H1 (cell line): Measurements from ENCODE around the gene IL1RL1. TPM values are rescaled to one million over a fixed set of nuclear protein-coding genes. Genes with fewer than 3 reads are reported as not detected.

ENCODE experiments used
- CTCF ChIA-PET: fragments of 300-600 bp; sonication (Branson Sonifier 250); formaldehyde crosslinking; loops from one replicate; lab custom pipeline; 2021; ENCODE audit not compliant: partially characterized antibody; lab: Charles Lee
- POLR2A ChIA-PET: fragments of 300-600 bp; sonication (Branson Sonifier 250); formaldehyde crosslinking; loops from one replicate; lab custom pipeline; 2021; ENCODE audit warnings: inconsistent platforms; ENCODE audit not compliant: partially characterized antibody; lab: Charles Lee
- DNase-seq, 2 experiments: peaks; one replicate each; pipeline versions ENCODE4 v3.0.0 to v3.0.0-alpha.2; 2010 to 2022; ENCODE audit warnings: low spot score in 2 of 2, low read depth in 1 of 2, mixed read lengths in 1 of 2
- FAIRE-seq: peaks from 2 replicates; lab custom pipeline; 2011; peaks lifted over from hg19 to GRCh38; lab: Jason Lieb, UNC
- H2AFZ ChIP-seq: 2 replicates; pipeline ENCODE4 v1.8.1; 2012; ENCODE audit warnings: low read length, inconsistent platforms
- H2AK5ac ChIP-seq: 2 replicates; pipeline ENCODE4 v1.6.1; 2013; ENCODE audit warnings: low read depth, low read length
- H2BK120ac ChIP-seq: replicated peaks from 2 replicates; pipeline ENCODE3; 2013; ENCODE audit warnings: low read depth, low read length, inconsistent platforms
- H2BK12ac ChIP-seq: 2 replicates; pipeline ENCODE4 v1.6.1; 2013; ENCODE audit warnings: low read depth, low read length
- H2BK15ac ChIP-seq: 2 replicates; pipeline ENCODE4 v1.6.1; 2013; ENCODE audit warnings: low read length
- H2BK20ac ChIP-seq: 2 replicates; pipeline ENCODE4 v1.6.1; 2013; ENCODE audit warnings: low read length
- H2BK5ac ChIP-seq: 2 replicates; pipeline ENCODE4 v1.6.1; 2013; ENCODE audit warnings: low read depth, low read length
- H3K14ac ChIP-seq: 2 replicates; pipeline ENCODE4 v1.6.1; 2013; ENCODE audit warnings: inconsistent platforms; ENCODE audit not compliant: insufficient read length
- H3K18ac ChIP-seq: 2 replicates; pipeline ENCODE4 v1.6.1; 2013; ENCODE audit warnings: low read length; ENCODE audit errors: extremely low read depth
- H3K23ac ChIP-seq: 2 replicates; pipeline ENCODE4 v1.6.1; 2013; ENCODE audit warnings: inconsistent platforms; ENCODE audit not compliant: insufficient read length
- H3K23me2 ChIP-seq: 2 replicates; pipeline ENCODE4 v1.6.1; 2013; ENCODE audit warnings: low read depth, low read length
- H3K27ac ChIP-seq: 2 replicates; pipeline ENCODE4 v1.6.1; 2011; ENCODE audit warnings: low read depth, low read length, inconsistent platforms
- H3K27me3 ChIP-seq, 4 experiments: replicated peaks in 1 of 4; 1 replicate in 1 of 4; 2 replicates in 3 of 4; pipeline versions ENCODE4 v1.6.1 to v1.8.1; 2011 to 2013; ENCODE audit warnings: low read length in 3 of 4, mild to moderate bottlenecking in 3 of 4, inconsistent platforms in 2 of 4, mixed read lengths in 2 of 4, moderate library complexity in 1 of 4; ENCODE audit not compliant: control insufficient read depth in 3 of 4, insufficient read depth in 3 of 4; ENCODE audit errors: extremely low read depth in 1 of 4
- H3K36me3 ChIP-seq, 4 experiments: 2 replicates each; pipeline versions ENCODE4 v1.6.1 to v1.8.1; 2011 to 2013; ENCODE audit warnings: mild to moderate bottlenecking in 4 of 4, low read length in 3 of 4, moderate library complexity in 2 of 4, control low read depth in 1 of 4, inconsistent platforms in 1 of 4; ENCODE audit not compliant: insufficient read depth in 4 of 4, control insufficient read depth in 2 of 4
- H3K4ac ChIP-seq: replicated peaks from 2 replicates; pipeline ENCODE3; 2013; ENCODE audit warnings: low read length, low read depth, mixed read lengths, inconsistent platforms; ENCODE audit not compliant: insufficient read length
- H3K4me1 ChIP-seq, 4 experiments: replicated peaks in 1 of 4; 1 replicate in 1 of 4; 2 replicates in 3 of 4; pipeline versions ENCODE4 v1.6.1 to v1.8.1; 2011 to 2013; ENCODE audit warnings: low read length in 3 of 4, inconsistent platforms in 2 of 4, mixed read lengths in 1 of 4; ENCODE audit not compliant: insufficient read depth in 4 of 4, control insufficient read depth in 3 of 4
- H3K4me2 ChIP-seq, 2 experiments: 2 replicates each; pipeline versions ENCODE4 v1.6.1 to v1.8.1; 2011 to 2013; ENCODE audit warnings: low read depth in 2 of 2, low read length in 2 of 2, control low read depth in 1 of 2, inconsistent platforms in 1 of 2, mild to moderate bottlenecking in 1 of 2; ENCODE audit not compliant: insufficient read depth in 1 of 2
- H3K4me3 ChIP-seq, 4 experiments: fragments of 200-600, 300-600 bp in 1 of 4; sonication (generic), shearing (Covaris generic), sonication (Bioruptor Twin) in 1 of 4; 2 replicates each; pipeline versions ENCODE4 v1.5.1 to v1.8.1; 2011 to 2016; ENCODE audit warnings: low read length in 4 of 4, low read depth in 3 of 4, control low read depth in 2 of 4, inconsistent platforms in 2 of 4, mild to moderate bottlenecking in 2 of 4, mixed read lengths in 1 of 4, moderate library complexity in 1 of 4; ENCODE audit not compliant: insufficient read depth in 2 of 4; ENCODE audit errors: extremely low read depth in 1 of 4
- H3K56ac ChIP-seq: replicated peaks from 2 replicates; pipeline ENCODE3; 2013; ENCODE audit warnings: low read depth, mild to moderate bottlenecking, mixed read lengths, low read length, inconsistent platforms; ENCODE audit not compliant: insufficient read length
- H3K79me1 ChIP-seq: 2 replicates; pipeline ENCODE4 v1.6.1; 2013; ENCODE audit warnings: low read depth, low read length, control low read depth
- H3K79me2 ChIP-seq, 2 experiments: 2 replicates each; pipeline versions ENCODE4 v1.6.1 to v1.8.1; 2012 to 2013; ENCODE audit warnings: low read length in 2 of 2, mild to moderate bottlenecking in 2 of 2, inconsistent platforms in 1 of 2; ENCODE audit not compliant: insufficient read depth in 2 of 2, control insufficient read depth in 1 of 2
- H3K9ac ChIP-seq, 4 experiments: replicated peaks in 1 of 4; 1 replicate in 1 of 4; 2 replicates in 3 of 4; pipeline versions ENCODE4 v1.6.1 to v1.8.1; 2011 to 2013; ENCODE audit warnings: low read depth in 3 of 4, low read length in 3 of 4, control low read depth in 2 of 4, mild to moderate bottlenecking in 2 of 4, moderate library complexity in 2 of 4, inconsistent platforms in 1 of 4; ENCODE audit errors: extremely low read depth in 1 of 4
- H3K9me3 ChIP-seq, 2 experiments: 2 replicates each; pipeline versions ENCODE4 v1.6.1 to v1.8.1; 2012 to 2013; ENCODE audit warnings: mild to moderate bottlenecking in 2 of 2, moderate library complexity in 2 of 2, control low read depth in 1 of 2, inconsistent platforms in 1 of 2, low read depth in 1 of 2, low read length in 1 of 2, mixed read lengths in 1 of 2; ENCODE audit not compliant: insufficient read depth in 2 of 2
- H4K20me1 ChIP-seq, 2 experiments: replicated peaks in 1 of 2; 2 replicates each; pipeline versions ENCODE3 to v1.8.1; 2011 to 2013; ENCODE audit warnings: inconsistent platforms in 2 of 2, low read length in 2 of 2, mild to moderate bottlenecking in 1 of 2; ENCODE audit not compliant: insufficient read depth in 2 of 2, control insufficient read depth in 1 of 2
- H4K5ac ChIP-seq: 2 replicates; pipeline ENCODE4 v1.6.1; 2013; ENCODE audit warnings: low read length, low read depth, mixed read lengths, inconsistent platforms; ENCODE audit not compliant: insufficient read length
- H4K8ac ChIP-seq: 2 replicates; pipeline ENCODE4 v1.8.0; 2013; ENCODE audit warnings: mild to moderate bottlenecking, moderate library complexity, low read length, inconsistent platforms; ENCODE audit not compliant: insufficient read depth; ENCODE audit errors: extremely low read depth
- H4K91ac ChIP-seq: replicated peaks from 2 replicates; pipeline ENCODE3; 2013; ENCODE audit warnings: low read length, mixed read lengths, inconsistent platforms; ENCODE audit not compliant: insufficient read length
- CBX8 ChIP-seq: fragments of 300-800, 300-1000 bp; sonication (generic); IDR thresholded peaks from 2 replicates; pipeline ENCODE4 v1.7.1; 2016; ENCODE audit warnings: low read depth, low read length, borderline replicate concordance
- CEBPB ChIP-seq: IDR thresholded peaks from 2 replicates; pipeline ENCODE4 v1.6.1; 2012; ENCODE audit warnings: low read depth, low read length
- CREB1 ChIP-seq: IDR thresholded peaks from 2 replicates; pipeline ENCODE4 v1.6.1; 2012; ENCODE audit warnings: inconsistent platforms
- EGR1 ChIP-seq: IDR thresholded peaks from 2 replicates; pipeline ENCODE4 v1.6.1; 2011; ENCODE audit warnings: low read depth, low read length, borderline replicate concordance
- KDM1A ChIP-seq: fragments of 200-600, 300-600 bp; sonication (generic); IDR thresholded peaks from 2 replicates; pipeline ENCODE4 v1.7.1; 2016; ENCODE audit warnings: mild to moderate bottlenecking, low read length, borderline replicate concordance
- NANOG ChIP-seq: IDR thresholded peaks from 2 replicates; pipeline ENCODE4 v1.6.1; 2011; ENCODE audit warnings: low read length, low read depth, mild to moderate bottlenecking, inconsistent platforms; ENCODE audit not compliant: insufficient read depth, poor library complexity, severe bottlenecking
- NRF1 ChIP-seq: IDR thresholded peaks from 2 replicates; pipeline ENCODE4 v1.6.1; 2011; ENCODE audit warnings: mild to moderate bottlenecking, low read depth, low read length, improper control_type of control experiment
- SIRT6 ChIP-seq: IDR thresholded peaks from one replicate; pipeline ENCODE4 v1.7.1; 2012; ENCODE audit warnings: low read length, inconsistent platforms
- TAF7 ChIP-seq: optimal IDR thresholded peaks from 2 replicates; pipeline ENCODE3; 2011; ENCODE audit warnings: low read depth, mild to moderate bottlenecking, inconsistent platforms, low read length, moderate library complexity, borderline replicate concordance
- TBP ChIP-seq: IDR thresholded peaks from 2 replicates; pipeline ENCODE4 v1.6.1; 2011; ENCODE audit warnings: low read depth, low read length, improper control_type of control experiment
- TCF12 ChIP-seq: IDR thresholded peaks from 2 replicates; pipeline ENCODE4 v1.6.1; 2011; ENCODE audit warnings: low read depth, mild to moderate bottlenecking, low read length
- YY1 ChIP-seq: IDR thresholded peaks from 2 replicates; pipeline ENCODE4 v1.6.1; 2011; ENCODE audit warnings: low read depth, mild to moderate bottlenecking, low read length
- whole genome bisulfite sequencing, 2 experiments: shearing (Covaris generic) in 1 of 2; methylation state at CpG; one replicate each; pipeline versions ENCODE4 v1.1.6 to v1.1.7; 2013 to 2015; ENCODE audit warnings: low lambda C conversion rate in 2 of 2, mixed read lengths in 2 of 2, inconsistent platforms in 1 of 2, low coverage in 1 of 2, missing lambda C conversion rate in 1 of 2; ENCODE audit not compliant: insufficient replicate concordance in 2 of 2, insufficient coverage in 1 of 2, insufficient read length in 1 of 2; ENCODE audit errors: extremely low coverage in 1 of 2, missing lambda C conversion rate in 1 of 2; 5-methylcytosine and 5-hydroxymethylcytosine counted together
- polyA plus RNA-seq, 7 experiments: library from polyadenylated mRNA; depleted of rRNA in 3 of 7; stranded (reverse) in 5 of 7; unstranded in 2 of 7; fragments of >200 nt in 5 of 7; fragments of 200-250 nt in 2 of 7; gene quantifications; 1 replicate in 5 of 7; 2 replicates in 1 of 7; 4 replicates in 1 of 7; pipeline versions ENCODE4 v1.2.1 to v1.2.3, GENCODE V29; 2011 to 2013; ENCODE audit warnings: missing spikeins in 2 of 7, mixed read lengths in 2 of 7
- total RNA-seq: library from RNA; stranded (reverse); fragmentation: NEBNext Ultra II Directional; extraction: Animal tissue kit (Norgen Biotek cat#: 25700); gene quantifications from 2 replicates; pipeline ENCODE4 v1.2.1, GENCODE V29; 2021

Gene IL1RL1
- total and polyA plus RNA-seq, 2 of the 8 experiments (the other 6 are each of a cell fraction or from before 2014, with no cell fraction given): not detected

GRCh38 chr2:102304711-102305611 lies 6.4 kb upstream of the IL1RL1 start:
- Histone ChIP-seq H2BK15ac (no peak overlapping the region), H2AFZ (no peak overlapping the region), H3K27me3 (no peaks in the 10 kb centered on the region), H3K4me3 (no peak overlapping the region), H3K4me1 (no peaks in the 10 kb centered on the region), H3K27ac (no peak overlapping the region), H2BK12ac (no peak overlapping the region), H3K4ac (no peak overlapping the region), H3K36me3 (no peaks in the 10 kb centered on the region), H2BK20ac (no peak overlapping the region), H4K20me1 (no peaks in the 10 kb centered on the region), H3K79me2 (no peaks in the 10 kb centered on the region), H2BK5ac (no peak overlapping the region), H2AK5ac (no peak overlapping the region), H3K9me3 (no peaks in the 10 kb centered on the region), H4K8ac (no peak overlapping the region), H3K23ac (no peak overlapping the region), H3K56ac (no peak overlapping the region), H3K23me2 (no peaks in the 10 kb centered on the region), H3K79me1 (no peaks in the 10 kb centered on the region), H4K5ac (no peak overlapping the region), H3K18ac (no peak overlapping the region), H4K91ac (no peak overlapping the region), H3K14ac (no peak overlapping the region), H3K9ac (no peak overlapping the region), H3K4me2 (no peak overlapping the region), H2BK120ac (no peak overlapping the region)
- CTCF ChIA-PET: interaction anchor here (0.7 to 1.7 kb wide), 2 partner anchors 10 to 138 kb away, joined by 3 to 4 read pairs; no protein-coding TSS in a partner anchor
- POLR2A ChIA-PET: no interaction called here
- FAIRE-seq: no peak
- no peak for TF ChIP-seq TCF12
- no peak for TF ChIP-seq CREB1
- TF ChIP-seq TAF7: no peak
- TF ChIP-seq EGR1: no peak
- no peak for TF ChIP-seq SIRT6
- no peak for TF ChIP-seq TBP
- no peak for TF ChIP-seq NANOG
- TF ChIP-seq KDM1A: no peak
- TF ChIP-seq NRF1: no peak
- no peak for TF ChIP-seq CEBPB
- TF ChIP-seq YY1: no peak
- no peak for TF ChIP-seq CBX8
- 92% methylated on average over 11 of the region's 11 CpGs; no CpG with 5 or more reads in 1 of the 2 experiments for WGBS, 2 experiments
- DNase-seq: no peak
